HCT116 (cell line): ENCODE data around the gene TTC33. TPM values are rescaled to one million over a fixed set of nuclear protein-coding genes. Genes with fewer than 3 reads are reported as not detected.
"Not testable (repeated sequence)": the region's sequence is repeated elsewhere in the genome, so short reads cannot be mapped to it uniquely, and the experiment has no call there.

Experiments
- ATAC-seq: fragments of 200-7000 bp; cut with Tn5 transposase; 2 replicates; pipeline ENCODE4 v1.9.1; 2020; ENCODE audit warnings: mild to moderate bottlenecking, moderate library complexity
- BruUV-seq: library from RNA; stranded (reverse); fragments of 400-500 nt; replicated peaks from 2 replicates; lab custom pipeline; 2021; lab: Mats Ljungman, UMichigan
- CTCF ChIA-PET: fragments of 300-600 bp; sonication (Branson Sonifier 250); formaldehyde crosslinking; loops from one replicate; lab custom pipeline; 2021; ENCODE audit warnings: antibody characterized with exemption; lab: Charles Lee
- POLR2A ChIA-PET: fragments of 300-600, 350-600 bp; sonication (Branson Sonifier 250); formaldehyde crosslinking; loops from one replicate; lab custom pipeline; 2021; ENCODE audit warnings: antibody characterized with exemption; lab: Charles Lee
- RAD21 ChIA-PET, 2 experiments: fragments of 300-600 bp; sonication (Branson Sonifier 250); formaldehyde crosslinking; loops; one replicate each; lab custom pipeline; 2023; ENCODE audit warnings: low total read pairs in 2 of 2; ENCODE audit not compliant: uncharacterized antibody in 2 of 2, unreplicated experiment in 2 of 2, low non-redundant PET in 1 of 2; lab: Charles Lee
- DNase-seq: peaks from one replicate; pipeline ENCODE4 v3.0.0-alpha.2; 2010; ENCODE audit warnings: low read depth, low spot score
- H2AFZ ChIP-seq: fragments of 200-600 bp; shearing (Covaris generic), sonication (generic); 2 replicates; pipeline ENCODE4 v1.6.1; 2017; ENCODE audit warnings: low read depth, mixed run types, mixed read lengths, antibody characterized with exemption, low read length; ENCODE audit not compliant: poor library complexity, severe bottlenecking
- H3K27ac ChIP-seq: 2 replicates; pipeline ENCODE4 v1.5.1; 2012; ENCODE audit warnings: low read depth, low read length
- H3K27me3 ChIP-seq: fragments of 200-600 bp; sonication (generic); 2 replicates; pipeline ENCODE4 v1.6.1; 2016; ENCODE audit warnings: mixed run types, low read length, mixed read lengths; ENCODE audit not compliant: insufficient read depth
- H3K36me3 ChIP-seq, 2 experiments: fragments of 200-500 bp in 1 of 2; fragments of 200-600 bp in 1 of 2; sonication (Bioruptor generic) in 1 of 2; sonication (generic) in 1 of 2; 2 replicates each; pipeline versions ENCODE4 v1.5.1 to v1.6.1; 2014 to 2016; ENCODE audit warnings: low read length in 2 of 2, inconsistent platforms in 1 of 2, mixed read lengths in 1 of 2, mixed run types in 1 of 2; ENCODE audit not compliant: insufficient read depth in 2 of 2, control insufficient read depth in 1 of 2
- H3K4me1 ChIP-seq, 2 experiments: fragments of 200-600 bp in 1 of 2; sonication (generic) in 1 of 2; 2 replicates each; pipeline versions ENCODE4 v1.5.1 to v1.6.1; 2012 to 2017; ENCODE audit warnings: low read length in 2 of 2, inconsistent platforms in 1 of 2, mild to moderate bottlenecking in 1 of 2, mixed read lengths in 1 of 2, mixed run types in 1 of 2, moderate library complexity in 1 of 2; ENCODE audit not compliant: insufficient read depth in 2 of 2, control insufficient read depth in 1 of 2
- H3K4me2 ChIP-seq: fragments of 200-600 bp; sonication (generic); 2 replicates; pipeline ENCODE4 v1.6.1; 2017; ENCODE audit warnings: mixed run types, low read length, mixed read lengths
- H3K4me3 ChIP-seq, 2 experiments: fragments of 200-600 bp in 1 of 2; sonication (generic) in 1 of 2; replicated peaks in 1 of 2; 2 replicates each; pipeline ENCODE4 v1.5.1; 2011 to 2016; ENCODE audit warnings: low read length in 2 of 2, control low read depth in 1 of 2, low read depth in 1 of 2, mild to moderate bottlenecking in 1 of 2, mixed read lengths in 1 of 2, mixed run types in 1 of 2
- H3K79me2 ChIP-seq: fragments of 200-600 bp; sonication (generic); 2 replicates; pipeline ENCODE4 v1.6.1; 2017; ENCODE audit warnings: mild to moderate bottlenecking, mixed run types, low read length, moderate library complexity, mixed read lengths; ENCODE audit not compliant: insufficient read depth
- H3K9ac ChIP-seq: fragments of 200-600 bp; sonication (generic); 2 replicates; pipeline ENCODE4 v1.6.1; 2016; ENCODE audit warnings: low read length, mixed read lengths
- H3K9me2 ChIP-seq: fragments of 200-600 bp; sonication (generic), shearing (Covaris generic); 2 replicates; pipeline ENCODE4 v1.6.1; 2017; ENCODE audit warnings: mixed run types, mild to moderate bottlenecking, moderate library complexity; ENCODE audit not compliant: insufficient read depth
- H3K9me3 ChIP-seq, 2 experiments: fragments of 200-500 bp in 1 of 2; fragments of 200-600 bp in 1 of 2; sonication (Bioruptor generic) in 1 of 2; sonication (generic) in 1 of 2; 2 replicates each; pipeline ENCODE4 v1.6.1; 2014 to 2017; ENCODE audit warnings: low read length in 2 of 2, mixed read lengths in 2 of 2, inconsistent platforms in 1 of 2, low read depth in 1 of 2, mild to moderate bottlenecking in 1 of 2, mixed run types in 1 of 2, moderate library complexity in 1 of 2; ENCODE audit not compliant: control insufficient read depth in 1 of 2, insufficient read depth in 1 of 2
- H4K20me1 ChIP-seq: fragments of 200-600 bp; sonication (generic), shearing (Covaris generic); 2 replicates; pipeline ENCODE4 v1.6.1; 2017; ENCODE audit warnings: mixed run types, mild to moderate bottlenecking, moderate library complexity; ENCODE audit not compliant: insufficient read depth
- CBX3 ChIP-seq: IDR thresholded peaks from 2 replicates; pipeline ENCODE4 v1.6.1; 2012; ENCODE audit warnings: low read depth
- CEBPB ChIP-seq: IDR thresholded peaks from 2 replicates; pipeline ENCODE4 v1.6.1; 2012; ENCODE audit warnings: low read depth
- ELF1 ChIP-seq: IDR thresholded peaks from 2 replicates; pipeline ENCODE4 v1.6.1; 2012; ENCODE audit warnings: low read depth, borderline replicate concordance
- EZH2 ChIP-seq: fragments of 200-600 bp; sonication (generic); IDR thresholded peaks from 2 replicates; pipeline ENCODE4 v1.6.1; 2017; ENCODE audit warnings: antibody characterized with exemption, mixed run types
- EZH2phosphoT487 ChIP-seq: fragments of 200-600 bp; IDR thresholded peaks from 2 replicates; pipeline ENCODE4 v1.6.1; 2018; ENCODE audit warnings: antibody characterized with exemption, borderline replicate concordance
- POLR2AphosphoS5 ChIP-seq: IDR thresholded peaks from 2 replicates; pipeline ENCODE4 v1.6.1; 2011; ENCODE audit warnings: mild to moderate bottlenecking, low read depth, low read length, moderate library complexity
- RAD21 ChIP-seq: IDR thresholded peaks from 2 replicates; pipeline ENCODE4 v1.6.1; 2012; ENCODE audit warnings: low read depth, mild to moderate bottlenecking
- SIN3A ChIP-seq: IDR thresholded peaks from 2 replicates; pipeline ENCODE4 v1.6.1; 2012; ENCODE audit warnings: low read depth
- SP1 ChIP-seq: IDR thresholded peaks from 2 replicates; pipeline ENCODE4 v1.6.1; 2012; ENCODE audit warnings: low read depth
- SRF ChIP-seq: IDR thresholded peaks from 2 replicates; pipeline ENCODE4 v1.6.1; 2012; ENCODE audit warnings: low read depth
- TCF7L2 ChIP-seq: IDR thresholded peaks from 2 replicates; pipeline ENCODE4 v1.7.0; 2011; ENCODE audit warnings: borderline replicate concordance, inconsistent platforms; ENCODE audit not compliant: insufficient read depth, insufficient read length; ENCODE audit errors: extremely low read depth
- YY1 ChIP-seq: IDR thresholded peaks from 2 replicates; pipeline ENCODE4 v1.6.1; 2011; ENCODE audit warnings: low read length, low read depth, moderate library complexity, mild to moderate bottlenecking; ENCODE audit not compliant: insufficient replicate concordance; ENCODE audit errors: extremely low read depth
- ZFX ChIP-seq: fragments of 450-650 bp; IDR thresholded peaks from 2 replicates; pipeline ENCODE4 v1.6.1; 2017
- ZNF274 ChIP-seq: fragments of 200-500 bp; sonication (Bioruptor generic); IDR thresholded peaks from 2 replicates; pipeline ENCODE4 v1.6.1; 2014; ENCODE audit warnings: mild to moderate bottlenecking, low read depth, low read length, inconsistent platforms
- intact Hi-C: fragments of 100-400 bp; cut with micrococcal nuclease; formaldehyde crosslinking; loops from 2 replicates; pipeline ENCODE4 v1.10.0; 2022
- total RNA-seq: library from RNA; stranded (reverse); gene quantifications from one replicate; pipeline ENCODE4 v1.2.1, GENCODE V29; 2021; ENCODE audit not compliant: unreplicated experiment
- TF ChIP-seq, protein P1 (sequence below): IDR thresholded peaks from 2 replicates; pipeline ENCODE4 v1.6.1; 2012
- TF ChIP-seq, protein P2 (sequence below): IDR thresholded peaks from 2 replicates; pipeline ENCODE4 v1.6.1; 2012
- TF ChIP-seq, protein P3 (sequence below): IDR thresholded peaks from 2 replicates; pipeline ENCODE4 v1.6.1; 2012; ENCODE audit warnings: low read depth
- TF ChIP-seq, protein P4 (sequence below): IDR thresholded peaks from 2 replicates; pipeline ENCODE4 v1.6.1; 2011; ENCODE audit warnings: mild to moderate bottlenecking, low read length, moderate library complexity; ENCODE audit not compliant: insufficient replicate concordance; ENCODE audit errors: extremely low read depth

The TTC33 gene
- total RNA-seq, 1 experiment from 2014 or later, result 14.5 TPM

DNA sequence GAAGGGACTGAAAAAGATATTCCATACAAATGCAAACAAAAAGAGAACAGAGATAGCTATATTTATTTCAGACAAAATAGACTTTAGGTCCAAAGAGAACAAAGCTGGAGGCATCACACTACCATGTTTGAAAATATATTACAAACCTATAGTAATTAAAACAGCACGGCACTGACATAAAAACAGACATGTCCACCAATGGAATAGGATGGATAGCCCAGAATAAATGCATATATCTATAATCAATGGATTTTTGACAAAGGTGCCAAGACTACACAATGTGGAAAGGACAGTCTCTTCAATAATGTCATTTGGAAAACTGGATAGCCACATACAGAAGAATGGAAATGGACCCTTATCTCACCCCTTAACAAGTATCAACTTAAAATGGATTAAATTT, 32.2 kb upstream of the TTC33 start:
- Histone ChIP-seq H3K4me3 (no peak overlapping the region), H2AFZ (no peak overlapping the region), H3K79me2 (peaks cover 99% of the 10 kb centered on the region), H4K20me1 (peaks cover 23% of the 10 kb centered on the region; the same call in 1 of the 2 replicates), H3K4me2 (no peak overlapping the region), H3K27me3 (no peaks in the 10 kb centered on the region), H3K27ac (no peak overlapping the region), H3K4me1 (peaks cover 0 to 7% of the 10 kb centered on the region in 2 experiments; a peak in 2 of 4 replicates), H3K9ac (no peak overlapping the region), H3K9me3 (peaks cover 0 to 6% of the 10 kb centered on the region in 2 experiments; a peak in 2 of 4 replicates), H3K36me3 (peaks cover 0 to 17% of the 10 kb centered on the region in 2 experiments; a peak in 2 of 4 replicates), H3K9me2 (no peaks in the 10 kb centered on the region)
- TF ChIP-seq SP1, result no peak
- no peak for TF ChIP-seq SIN3A
- no peak for TF ChIP-seq SRF
- TF ChIP-seq CEBPB, result no peak
- TF ChIP-seq, protein P1, sequence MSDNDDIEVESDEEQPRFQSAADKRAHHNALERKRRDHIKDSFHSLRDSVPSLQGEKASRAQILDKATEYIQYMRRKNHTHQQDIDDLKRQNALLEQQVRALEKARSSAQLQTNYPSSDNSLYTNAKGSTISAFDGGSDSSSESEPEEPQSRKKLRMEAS, result no peak
- no peak for TF ChIP-seq ZNF274
- no peak for TF ChIP-seq YY1
- TF ChIP-seq ELF1, result no peak
- TF ChIP-seq, protein P2, sequence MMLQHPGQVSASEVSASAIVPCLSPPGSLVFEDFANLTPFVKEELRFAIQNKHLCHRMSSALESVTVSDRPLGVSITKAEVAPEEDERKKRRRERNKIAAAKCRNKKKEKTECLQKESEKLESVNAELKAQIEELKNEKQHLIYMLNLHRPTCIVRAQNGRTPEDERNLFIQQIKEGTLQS, result no peak
- no peak for TF ChIP-seq RAD21
- no peak for TF ChIP-seq CBX3
- no peak for TF ChIP-seq TCF7L2
- TF ChIP-seq ZFX, result no peak
- TF ChIP-seq, protein P3, sequence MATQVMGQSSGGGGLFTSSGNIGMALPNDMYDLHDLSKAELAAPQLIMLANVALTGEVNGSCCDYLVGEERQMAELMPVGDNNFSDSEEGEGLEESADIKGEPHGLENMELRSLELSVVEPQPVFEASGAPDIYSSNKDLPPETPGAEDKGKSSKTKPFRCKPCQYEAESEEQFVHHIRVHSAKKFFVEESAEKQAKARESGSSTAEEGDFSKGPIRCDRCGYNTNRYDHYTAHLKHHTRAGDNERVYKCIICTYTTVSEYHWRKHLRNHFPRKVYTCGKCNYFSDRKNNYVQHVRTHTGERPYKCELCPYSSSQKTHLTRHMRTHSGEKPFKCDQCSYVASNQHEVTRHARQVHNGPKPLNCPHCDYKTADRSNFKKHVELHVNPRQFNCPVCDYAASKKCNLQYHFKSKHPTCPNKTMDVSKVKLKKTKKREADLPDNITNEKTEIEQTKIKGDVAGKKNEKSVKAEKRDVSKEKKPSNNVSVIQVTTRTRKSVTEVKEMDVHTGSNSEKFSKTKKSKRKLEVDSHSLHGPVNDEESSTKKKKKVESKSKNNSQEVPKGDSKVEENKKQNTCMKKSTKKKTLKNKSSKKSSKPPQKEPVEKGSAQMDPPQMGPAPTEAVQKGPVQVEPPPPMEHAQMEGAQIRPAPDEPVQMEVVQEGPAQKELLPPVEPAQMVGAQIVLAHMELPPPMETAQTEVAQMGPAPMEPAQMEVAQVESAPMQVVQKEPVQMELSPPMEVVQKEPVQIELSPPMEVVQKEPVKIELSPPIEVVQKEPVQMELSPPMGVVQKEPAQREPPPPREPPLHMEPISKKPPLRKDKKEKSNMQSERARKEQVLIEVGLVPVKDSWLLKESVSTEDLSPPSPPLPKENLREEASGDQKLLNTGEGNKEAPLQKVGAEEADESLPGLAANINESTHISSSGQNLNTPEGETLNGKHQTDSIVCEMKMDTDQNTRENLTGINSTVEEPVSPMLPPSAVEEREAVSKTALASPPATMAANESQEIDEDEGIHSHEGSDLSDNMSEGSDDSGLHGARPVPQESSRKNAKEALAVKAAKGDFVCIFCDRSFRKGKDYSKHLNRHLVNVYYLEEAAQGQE, result no peak
- no peak for TF ChIP-seq EZH2phosphoT487
- TF ChIP-seq, protein P4, sequence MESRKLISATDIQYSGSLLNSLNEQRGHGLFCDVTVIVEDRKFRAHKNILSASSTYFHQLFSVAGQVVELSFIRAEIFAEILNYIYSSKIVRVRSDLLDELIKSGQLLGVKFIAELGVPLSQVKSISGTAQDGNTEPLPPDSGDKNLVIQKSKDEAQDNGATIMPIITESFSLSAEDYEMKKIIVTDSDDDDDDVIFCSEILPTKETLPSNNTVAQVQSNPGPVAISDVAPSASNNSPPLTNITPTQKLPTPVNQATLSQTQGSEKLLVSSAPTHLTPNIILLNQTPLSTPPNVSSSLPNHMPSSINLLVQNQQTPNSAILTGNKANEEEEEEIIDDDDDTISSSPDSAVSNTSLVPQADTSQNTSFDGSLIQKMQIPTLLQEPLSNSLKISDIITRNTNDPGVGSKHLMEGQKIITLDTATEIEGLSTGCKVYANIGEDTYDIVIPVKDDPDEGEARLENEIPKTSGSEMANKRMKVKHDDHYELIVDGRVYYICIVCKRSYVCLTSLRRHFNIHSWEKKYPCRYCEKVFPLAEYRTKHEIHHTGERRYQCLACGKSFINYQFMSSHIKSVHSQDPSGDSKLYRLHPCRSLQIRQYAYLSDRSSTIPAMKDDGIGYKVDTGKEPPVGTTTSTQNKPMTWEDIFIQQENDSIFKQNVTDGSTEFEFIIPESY, result no peak
- TF ChIP-seq POLR2AphosphoS5, result no peak
- no peak for TF ChIP-seq EZH2
- BruUV-seq, result no TSS peak
- ATAC-seq (no peak), DNase-seq (no peak)
- RAD21 ChIA-PET, result no interaction called here
- CTCF ChIA-PET, result no interaction called here
- intact Hi-C loops, result no loop called here
- POLR2A ChIA-PET, result no interaction called here

DNA sequence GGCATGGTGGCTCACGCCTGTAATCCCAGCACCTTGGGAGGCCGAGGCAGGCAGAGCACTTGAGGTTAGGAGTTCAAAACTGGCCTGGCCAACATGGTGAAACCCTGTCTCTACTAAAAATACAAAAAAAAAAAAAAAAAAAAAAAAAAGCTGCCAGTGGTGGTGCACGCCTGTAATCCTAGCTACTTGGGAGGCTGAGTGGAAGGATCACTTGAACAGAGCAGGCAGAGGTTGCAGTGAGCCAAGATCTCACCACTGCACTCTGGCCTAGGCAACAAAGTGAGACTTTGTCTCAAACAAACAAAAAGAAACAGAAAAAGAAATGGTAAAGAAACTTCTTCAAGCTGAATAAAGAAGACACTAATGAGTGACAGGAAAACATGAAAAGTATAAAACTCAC, 30.9 kb upstream of the TTC33 start:
- RAD21 ChIA-PET, BruUV-seq: not testable (repeated sequence)
- H3K79me2 ChIP-seq, result peaks cover 99% of the 10 kb centered on the region

More for the DNA sequence above, 30.9 kb upstream of the TTC33 start:
- H3K27ac ChIP-seq, POLR2A ChIA-PET, H3K9me2 ChIP-seq, H3K27me3 ChIP-seq, DNase-seq, CTCF ChIA-PET, ATAC-seq, H3K4me2 ChIP-seq, H2AFZ ChIP-seq, intact Hi-C loops, H3K4me3 ChIP-seq, H3K9me3 ChIP-seq, H3K4me1 ChIP-seq, H3K9ac ChIP-seq: not testable (repeated sequence)
- Histone ChIP-seq H3K36me3 (peaks cover 0 to 17% of the 10 kb centered on the region in 2 experiments; a peak in 2 of 4 replicates), H4K20me1 (peaks cover 26% of the 10 kb centered on the region; the same call in 1 of the 2 replicates)
